ENCODE results near the gene ATG2A.
A peak's percentile ranks its signal among the peaks of the same experiment; 100 is the strongest.

ATG2A gene

GRCh38 chr11:64879244-64879900, 37.6 kb downstream of the ATG2A start:
- TF ChIP-seq CTCF (IDR thresholded peaks at IDR 0.05), result no peak
- H3K4me1 ChIP-seq, result peaks cover 0 to 74% (median 45%) of the 10 kb centered on the region in 4 donors
- H3K27ac ChIP-seq, result peak overlapping the region; percentile 81 to 97
- no peaks in the 10 kb centered on the region for H3K9me3 ChIP-seq
- peak overlapping the region; percentile 66 to 71 for H3K4me3 ChIP-seq
- intact Hi-C loops (cut with DNase I; ENCODE audit: low total_unique reads), result no loop called here
- peak in 1 of 2 donors; percentile 76 for DNase-seq
- H3K27me3 ChIP-seq, result no peaks in the 10 kb centered on the region
- peaks cover 0 to 5% (median 0%) of the 10 kb centered on the region in 3 donors for H3K36me3 ChIP-seq

GRCh38 chr11:64878494-64879243, 38.3 kb downstream of the ATG2A start, which contains the start of gene EHD1:
EHD1 (minus strand) TSS chr11:64878621; CDS start chr11:64878464, 157 bp downstream.
- peak within 1 kb of the TSS; percentile 66 to 71 for H3K4me3 ChIP-seq
- H3K9me3 ChIP-seq, result no peaks in the 10 kb centered on the region
- intact Hi-C loops (cut with DNase I; ENCODE audit: low total_unique reads), result no loop called here
- H3K4me1 ChIP-seq, result peaks cover 0 to 75% (median 47%) of the 10 kb centered on the region in 4 donors
- peak within 1 kb of the TSS; percentile 81 to 97 for H3K27ac ChIP-seq
- H3K36me3 ChIP-seq, result peaks cover 0 to 12% (median 6%) of the 10 kb centered on the region in 3 donors
- peak; percentile 98 to 99 for DNase-seq
- no peaks in the 10 kb centered on the region for H3K27me3 ChIP-seq
- TF ChIP-seq CTCF (IDR thresholded peaks at IDR 0.05), result peak; percentile 37 to 49

- Histone ChIP-seq H3K4me3 (peak overlapping the region; percentile 66 to 71), H3K36me3 (peaks cover 5 to 18% (median 11%) of the 10 kb centered on the region in 3 donors), H3K9me3 (no peaks in the 10 kb centered on the region), H3K27ac (peak overlapping the region; percentile 81 to 97), H3K27me3 (no peaks in the 10 kb centered on the region), H3K4me1 (peaks cover 0 to 75% (median 51%) of the 10 kb centered on the region in 4 donors)
- DNase-seq, result no peak
- TF ChIP-seq CTCF (IDR thresholded peaks at IDR 0.05), result no peak
- intact Hi-C loops (cut with DNase I; ENCODE audit: low total_unique reads), result no loop called here
These were observed 38.9 kb downstream of the ATG2A start for GRCh38 chr11:64878223-64878493.

- peak overlapping the region; percentile 66 to 71 for H3K4me3 ChIP-seq
- peaks cover 0 to 75% (median 51%) of the 10 kb centered on the region in 4 donors for H3K4me1 ChIP-seq
- no peak for TF ChIP-seq CTCF (IDR thresholded peaks at IDR 0.05)
- no peak for DNase-seq
- intact Hi-C loops (cut with DNase I; ENCODE audit: low total_unique reads), result no loop called here
- H3K9me3 ChIP-seq, result no peaks in the 10 kb centered on the region
- peak overlapping the region; percentile 81 to 97 for H3K27ac ChIP-seq
- H3K27me3 ChIP-seq, result no peaks in the 10 kb centered on the region
- peaks cover 9 to 23% (median 15%) of the 10 kb centered on the region in 3 donors for H3K36me3 ChIP-seq
These were observed 39.4 kb downstream of the ATG2A start for GRCh38 chr11:64877390-64878222.

GRCh38 chr11:64876835-64877341, 40.1 kb downstream of the ATG2A start:
- DNase-seq, result peak in 1 of 2 donors; percentile 80

More at GRCh38 chr11:64876835-64877341, 40.1 kb downstream of the ATG2A start:
- no peak for TF ChIP-seq CTCF (IDR thresholded peaks at IDR 0.05)
- Histone ChIP-seq H3K9me3 (no peaks in the 10 kb centered on the region), H3K4me1 (peaks cover 0 to 75% (median 53%) of the 10 kb centered on the region in 4 donors), H3K27ac (peak overlapping the region; percentile 81 to 97), H3K4me3 (peak overlapping the region; percentile 66 to 71), H3K27me3 (no peaks in the 10 kb centered on the region), H3K36me3 (peaks cover 9 to 30% (median 22%) of the 10 kb centered on the region in 3 donors)
- intact Hi-C loops (cut with DNase I; ENCODE audit: low total_unique reads), result no loop called here
